Prostate gland (tissue), 2 donors: ENCODE data around the gene PDXDC1. TPM values are rescaled to one million over a fixed set of nuclear protein-coding genes. Genes with fewer than 3 reads are reported as not detected.
"Not testable (repeated sequence)": the region's sequence is repeated elsewhere in the genome, so short reads cannot be mapped to it uniquely, and the experiment has no call there.

Experiments
- DNase-seq: peaks from one replicate; pipeline ENCODE4 v3.0.0-alpha.2; 2019; ENCODE audit warnings: low spot score
- H3K27ac ChIP-seq, 2 donors: fragments of 200-600 bp; sonication (generic); 2 replicates each; pipeline ENCODE4 v1.5.1; 2017 to 2019
- H3K27me3 ChIP-seq: fragments of 200-600 bp; sonication (generic); replicated peaks from 2 replicates; pipeline ENCODE4 v1.5.1; 2019; ENCODE audit not compliant: insufficient read depth
- H3K36me3 ChIP-seq, 2 donors: fragments of 200-600 bp; sonication (generic); 1 replicate in 1 of 2; 2 replicates in 1 of 2; pipeline versions ENCODE4 v1.5.1 to v1.8.1; 2017 to 2019
- H3K4me1 ChIP-seq: fragments of 200-600 bp; sonication (generic); replicated peaks from 2 replicates; pipeline ENCODE4 v1.5.1; 2019
- H3K4me3 ChIP-seq, 2 donors: fragments of 200-600 bp; sonication (generic); 2 replicates each; pipeline ENCODE4 v1.5.1; 2017 to 2019
- H3K9me3 ChIP-seq: fragments of 200-600 bp; sonication (generic); 2 replicates; pipeline ENCODE4 v1.5.1; 2017
- CTCF ChIP-seq, 4 experiments: fragments of 200-600 bp in 2 of 4; fragments of 450-650 bp in 2 of 4; sonication (generic) in 2 of 4; IDR thresholded peaks; 1 replicate in 3 of 4; 2 replicates in 1 of 4; pipeline ENCODE4 v1.5.1; 2016 to 2019; ENCODE audit warnings: antibody characterized with exemption in 4 of 4, mild to moderate bottlenecking in 2 of 4, moderate library complexity in 2 of 4
- WGBS: methylation state at CpG from one replicate; pipeline ENCODE4 v1.1.5; 2018; 5-methylcytosine and 5-hydroxymethylcytosine counted together
- intact Hi-C: fragments of 100-400 bp; cut with DNase I; formaldehyde crosslinking; loops from one replicate; pipeline ENCODE4 v1.14.2; 2022
- total RNA-seq, 2 donors: library from RNA; depleted of rRNA; stranded (reverse); fragments of >200 nt; gene quantifications; one replicate each; pipeline ENCODE4 v1.1.0, GENCODE V29; 2016

Gene PDXDC1
- total RNA-seq, 2 donors from 2014 or later = 139 to 189 TPM

GRCh38 chr16:15022194-15022593, 47.4 kb downstream of the PDXDC1 start:
- DNase-seq, H3K4me1 ChIP-seq, H3K9me3 ChIP-seq, intact Hi-C loops, H3K27ac ChIP-seq, H3K27me3 ChIP-seq, H3K4me3 ChIP-seq: not testable (repeated sequence)
- H3K36me3 ChIP-seq = peaks cover 9 to 10% of the 10 kb centered on the region in 2 donors
- 29% methylated on average over 4 of the region's 4 CpGs for WGBS
- peak in 2 of 4 experiments; percentile 14 to 20 for TF ChIP-seq CTCF (IDR thresholded peaks at IDR 0.05)

- H3K27me3 ChIP-seq, DNase-seq, H3K36me3 ChIP-seq, H3K4me3 ChIP-seq, intact Hi-C loops, H3K4me1 ChIP-seq, H3K27ac ChIP-seq, H3K9me3 ChIP-seq: not testable (repeated sequence)
- 88% methylated on average over 13 of the region's 13 CpGs for WGBS
Measured at GRCh38 chr16:15023381-15024077, 48.7 kb downstream of the PDXDC1 start.

- not testable (repeated sequence) for H3K27ac ChIP-seq
Measured at GRCh38 chr16:15024858-15025199, 50.0 kb downstream of the PDXDC1 start.

GRCh38 chr16:15025234-15025951, 50.6 kb downstream of the PDXDC1 start:
- H3K4me1 ChIP-seq, H3K27ac ChIP-seq, H3K4me3 ChIP-seq, intact Hi-C loops, H3K9me3 ChIP-seq, H3K27me3 ChIP-seq, DNase-seq: not testable (repeated sequence)
- WGBS = 78% methylated on average over 14 of the region's 14 CpGs
- peaks cover 0 to 16% of the 10 kb centered on the region in 2 donors for H3K36me3 ChIP-seq

More at GRCh38 chr16:15024858-15025199, 50.0 kb downstream of the PDXDC1 start:
- H3K4me1 ChIP-seq, DNase-seq, H3K27me3 ChIP-seq, H3K9me3 ChIP-seq, H3K4me3 ChIP-seq, intact Hi-C loops: not testable (repeated sequence)
- 70% methylated on average over 1 of the region's 1 CpG for WGBS
- peaks cover 0 to 16% of the 10 kb centered on the region in 2 donors for H3K36me3 ChIP-seq

- H3K4me1 ChIP-seq, H3K27ac ChIP-seq, intact Hi-C loops, H3K9me3 ChIP-seq, H3K4me3 ChIP-seq, H3K27me3 ChIP-seq, DNase-seq: not testable (repeated sequence)
- peaks cover 0 to 12% of the 10 kb centered on the region in 2 donors for H3K36me3 ChIP-seq
- WGBS = 73% methylated on average over 7 of the region's 8 CpGs
Measured at GRCh38 chr16:15027051-15027450, 52.2 kb downstream of the PDXDC1 start.

GRCh38 chr16:15027503-15028344, 52.9 kb downstream of the PDXDC1 start:
- peak overlapping the region; percentile 34 to 38 for H3K27ac ChIP-seq
- peak; percentile 56 for DNase-seq
- H3K4me3 ChIP-seq, H3K4me1 ChIP-seq, intact Hi-C loops, H3K9me3 ChIP-seq, H3K27me3 ChIP-seq: not testable (repeated sequence)
- H3K36me3 ChIP-seq = peaks cover 0 to 12% of the 10 kb centered on the region in 2 donors
- 65% methylated on average over 29 of the region's 29 CpGs for WGBS

GRCh38 chr16:15028345-15028715, 53.5 kb downstream of the PDXDC1 start:
- H3K4me3 ChIP-seq, H3K4me1 ChIP-seq, H3K9me3 ChIP-seq, intact Hi-C loops, H3K27me3 ChIP-seq, DNase-seq: not testable (repeated sequence)
- 74% methylated on average over 6 of the region's 6 CpGs for WGBS
- peaks cover 5 to 18% of the 10 kb centered on the region in 2 donors for H3K36me3 ChIP-seq
- H3K27ac ChIP-seq = peak overlapping the region; percentile 2 to 4

GRCh38 chr16:15028801-15029698, 54.2 kb downstream of the PDXDC1 start:
- H3K4me3 ChIP-seq, H3K27me3 ChIP-seq, H3K4me1 ChIP-seq, DNase-seq, intact Hi-C loops, H3K9me3 ChIP-seq: not testable (repeated sequence)
- peaks cover 12 to 24% of the 10 kb centered on the region in 2 donors for H3K36me3 ChIP-seq
- WGBS = 68% methylated on average over 27 of the region's 27 CpGs
- H3K27ac ChIP-seq = peak overlapping the region; percentile 2 to 4

- H3K27ac ChIP-seq, H3K9me3 ChIP-seq, H3K4me3 ChIP-seq, intact Hi-C loops, H3K27me3 ChIP-seq, DNase-seq, H3K4me1 ChIP-seq: not testable (repeated sequence)
- H3K36me3 ChIP-seq = peaks cover 19 to 28% of the 10 kb centered on the region in 2 donors
- 76% methylated on average over 6 of the region's 6 CpGs for WGBS
Measured at GRCh38 chr16:15029749-15030148, 54.9 kb downstream of the PDXDC1 start.
